Neural cell (in vitro differentiated cells): Measurements from ENCODE around the gene COL4A2. TPM values are rescaled to one million over a fixed set of nuclear protein-coding genes. Genes with fewer than 3 reads are reported as not detected.

Experiments used
- H2AFZ ChIP-seq: fragments of 200-600, 300-800 bp; sonication (generic), shearing (Covaris generic); 2 replicates; pipeline ENCODE4 v1.6.0; 2014; ENCODE audit warnings: low read depth, mild to moderate bottlenecking, antibody characterized with exemption, low read length, moderate library complexity
- H3F3A ChIP-seq: fragments of 200-600 bp; shearing (Covaris generic); 2 replicates; pipeline ENCODE4 v1.6.1; 2016; ENCODE audit warnings: mild to moderate bottlenecking, moderate library complexity, mixed read lengths, antibody characterized with exemption, low read length; ENCODE audit not compliant: insufficient read depth, poor library complexity, severe bottlenecking
- H3K27ac ChIP-seq: fragments of 200-600, 300-800 bp; sonication (generic), shearing (Covaris generic); 2 replicates; pipeline ENCODE4 v1.5.1; 2014; ENCODE audit warnings: mild to moderate bottlenecking, low read length, moderate library complexity
- H3K27me3 ChIP-seq: fragments of 300-800, 200-600 bp; sonication (generic), shearing (Covaris generic); 2 replicates; pipeline ENCODE4 v1.6.0; 2014; ENCODE audit warnings: mild to moderate bottlenecking, low read depth, low read length, moderate library complexity; ENCODE audit not compliant: insufficient read depth
- H3K36me3 ChIP-seq: fragments of 300-800, 200-600 bp; sonication (generic), shearing (Covaris generic); 2 replicates; pipeline ENCODE4 v1.5.1; 2014; ENCODE audit warnings: mild to moderate bottlenecking, antibody characterized with exemption, low read length, moderate library complexity; ENCODE audit not compliant: insufficient read depth
- H3K4me2 ChIP-seq: fragments of 300-800, 200-600 bp; sonication (generic), shearing (Covaris generic); 2 replicates; pipeline ENCODE4 v1.6.0; 2014; ENCODE audit warnings: mild to moderate bottlenecking, low read length
- H3K4me3 ChIP-seq: fragments of 300-800, 200-600 bp; sonication (generic), shearing (Covaris generic); 2 replicates; pipeline ENCODE4 v1.5.1; 2014; ENCODE audit warnings: mild to moderate bottlenecking, low read length, moderate library complexity
- H3K79me2 ChIP-seq: fragments of 200-600 bp; shearing (Covaris generic); replicated peaks from 2 replicates; pipeline ENCODE4 v1.6.0; 2014; ENCODE audit warnings: mild to moderate bottlenecking, low read length, moderate library complexity; ENCODE audit not compliant: insufficient read depth
- H3K9ac ChIP-seq: fragments of 300-800, 200-600 bp; sonication (generic), shearing (Covaris generic); 2 replicates; pipeline ENCODE4 v1.6.1; 2016; ENCODE audit warnings: mild to moderate bottlenecking, low read length, mixed read lengths
- H3K9me2 ChIP-seq: fragments of 200-600 bp; shearing (Covaris generic); 2 replicates; pipeline ENCODE4 v1.6.1; 2016; ENCODE audit warnings: mild to moderate bottlenecking, low read length, mixed read lengths; ENCODE audit not compliant: insufficient read depth
- H3K9me3 ChIP-seq: fragments of 200-600, 300-800 bp; sonication (generic), shearing (Covaris generic); 2 replicates; pipeline ENCODE4 v1.6.1; 2016; ENCODE audit warnings: mild to moderate bottlenecking, mixed run types, low read length, moderate library complexity, mixed read lengths
- H4K20me1 ChIP-seq: fragments of 200-600 bp; shearing (Covaris generic); 2 replicates; pipeline ENCODE4 v1.6.1; 2016; ENCODE audit warnings: mild to moderate bottlenecking, mixed run types; ENCODE audit not compliant: insufficient read depth
- CTCF ChIP-seq: fragments of 450-650 bp; IDR thresholded peaks from 2 replicates; pipeline ENCODE4 v1.5.1; 2014; ENCODE audit warnings: antibody characterized with exemption, mild to moderate bottlenecking, moderate library complexity; ENCODE audit not compliant: poor library complexity, severe bottlenecking
- EP300 ChIP-seq: fragments of 450-650 bp; conservative IDR thresholded peaks from 2 replicates; pipeline ENCODE4 v1.6.1; 2014; ENCODE audit warnings: antibody characterized with exemption, mild to moderate bottlenecking, moderate library complexity; ENCODE audit not compliant: poor library complexity, severe bottlenecking
- EZH2 ChIP-seq: fragments of 200-600, 300-800 bp; shearing (Covaris generic), sonication (generic); IDR thresholded peaks from 2 replicates; pipeline ENCODE4 v1.6.1; 2014; ENCODE audit warnings: antibody characterized with exemption, low read length, borderline replicate concordance, mild to moderate bottlenecking; ENCODE audit not compliant: insufficient read depth, poor library complexity, severe bottlenecking
- MXI1 ChIP-seq: fragments of 450-650 bp; conservative IDR thresholded peaks from 2 replicates; pipeline ENCODE4 v1.6.1; 2014; ENCODE audit warnings: antibody characterized with exemption, mild to moderate bottlenecking; ENCODE audit not compliant: poor library complexity, severe bottlenecking
- POLR2AphosphoS5 ChIP-seq: IDR thresholded peaks from 2 replicates; pipeline ENCODE4 v1.6.1; 2012
- RAD21 ChIP-seq: fragments of 450-650 bp; conservative IDR thresholded peaks from 2 replicates; pipeline ENCODE4 v1.6.1; 2014; ENCODE audit warnings: antibody characterized with exemption, mild to moderate bottlenecking, moderate library complexity
- REST ChIP-seq: IDR thresholded peaks from 2 replicates; pipeline ENCODE4 v1.6.1; 2012; ENCODE audit warnings: borderline replicate concordance
- SMC3 ChIP-seq: fragments of 450-650 bp; conservative IDR thresholded peaks from 2 replicates; pipeline ENCODE4 v1.6.1; 2014; ENCODE audit warnings: antibody characterized with exemption, mild to moderate bottlenecking, moderate library complexity; ENCODE audit not compliant: poor library complexity
- TAF1 ChIP-seq: IDR thresholded peaks from 2 replicates; pipeline ENCODE4 v1.6.1; 2012; ENCODE audit warnings: low read depth
- polyA plus RNA-seq: library from polyadenylated mRNA; depleted of rRNA; stranded (reverse); fragments of >200 nt; gene quantifications from 2 replicates; pipeline ENCODE4 v1.2.3, GENCODE V29; 2014

COL4A2 gene
- polyA plus RNA-seq, 1 donor from 2014 or later = 30.8 TPM

- H2AFZ ChIP-seq = no peak overlapping the region
- H3K9me2 ChIP-seq = no peaks in the 10 kb centered on the region
- no peak overlapping the region for H3K27ac ChIP-seq
- no peaks in the 10 kb centered on the region for H3K36me3 ChIP-seq
- H3K79me2 ChIP-seq = no peaks in the 10 kb centered on the region
- no peaks in the 10 kb centered on the region for H3K9me3 ChIP-seq
- H3K4me2 ChIP-seq = no peak overlapping the region
- no peak overlapping the region for H3K4me3 ChIP-seq
- H3F3A ChIP-seq = no peaks in the 10 kb centered on the region
- TF ChIP-seq EP300 (no peak), REST (no peak), MXI1 (no peak), RAD21 (no peak), EZH2 (no peak), SMC3 (no peak), TAF1 (no peak), POLR2AphosphoS5 (no peak), CTCF (no peak)
- no peak overlapping the region for H3K9ac ChIP-seq
- no peaks in the 10 kb centered on the region for H4K20me1 ChIP-seq
- no peaks in the 10 kb centered on the region for H3K27me3 ChIP-seq
These were observed 209.4 kb downstream of the COL4A2 start for GRCh38 chr13:110516500-110516899.

DNA sequence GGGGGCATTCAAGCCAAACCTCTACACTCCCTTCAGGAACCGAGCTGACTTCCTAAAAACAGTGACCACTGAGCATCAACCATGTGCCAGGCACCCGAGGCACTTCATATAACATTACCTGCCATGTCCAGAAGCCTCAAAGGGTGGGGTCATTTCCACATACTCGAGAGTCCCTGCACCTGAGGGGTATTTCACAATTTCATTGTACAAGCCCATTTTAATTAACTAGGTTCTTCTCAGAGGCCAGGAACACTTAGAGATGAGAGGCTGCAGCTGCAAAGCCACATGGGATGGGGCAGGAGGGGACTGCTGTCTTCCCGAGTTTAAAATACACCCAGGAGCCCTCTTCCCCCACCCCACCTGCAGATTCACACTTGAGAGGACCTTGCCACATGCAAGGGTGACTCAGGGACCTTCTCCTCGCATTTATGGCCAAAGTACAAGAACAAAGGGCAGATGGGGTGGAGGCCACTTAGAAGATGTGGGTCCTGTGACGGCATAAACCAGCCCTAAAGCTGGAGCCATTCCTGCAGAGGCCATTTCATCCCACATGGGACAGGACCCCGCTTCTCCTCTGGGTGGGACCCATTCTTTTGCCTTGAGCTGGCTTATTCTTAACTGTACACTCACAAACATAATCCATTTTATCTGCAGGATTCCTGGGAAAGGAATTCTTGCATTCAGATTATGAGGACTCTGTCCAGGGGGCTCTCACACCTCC, 210.6 kb downstream of the COL4A2 start:
- no peak for TF ChIP-seq EZH2
- TF ChIP-seq REST = no peak
- TF ChIP-seq POLR2AphosphoS5 = no peak
- no peak for TF ChIP-seq SMC3
- TF ChIP-seq EP300 = no peak
- TF ChIP-seq RAD21 = no peak
- no peaks in the 10 kb centered on the region for H3K9me2 ChIP-seq
- no peak overlapping the region for H3K4me3 ChIP-seq

More for the DNA sequence above, 210.6 kb downstream of the COL4A2 start:
- no peaks in the 10 kb centered on the region for H3K79me2 ChIP-seq
- no peak overlapping the region for H2AFZ ChIP-seq
- no peaks in the 10 kb centered on the region for H3K27me3 ChIP-seq
- H3K4me2 ChIP-seq = no peak overlapping the region
- no peak overlapping the region for H3K9ac ChIP-seq
- H3K9me3 ChIP-seq = no peaks in the 10 kb centered on the region
- no peaks in the 10 kb centered on the region for H3F3A ChIP-seq
- no peak overlapping the region for H3K27ac ChIP-seq
- H3K36me3 ChIP-seq = no peaks in the 10 kb centered on the region
- H4K20me1 ChIP-seq = no peaks in the 10 kb centered on the region
